HCT116 (cell line): Measurements from ENCODE around the gene PLK5. TPM values are rescaled to one million over a fixed set of nuclear protein-coding genes. Genes with fewer than 3 reads are reported as not detected.
A peak's percentile ranks its signal among the peaks of the same experiment; 100 is the strongest.

Experiments used
- ATAC-seq: fragments of 200-7000 bp; cut with Tn5 transposase; 2 replicates; pipeline ENCODE4 v1.9.1; 2020; ENCODE audit warnings: mild to moderate bottlenecking, moderate library complexity
- Bru-seq: library from RNA; stranded (reverse); fragments of 400-500 nt; gene quantifications from one replicate; lab custom pipeline; 2021; lab: Mats Ljungman, UMichigan
- BruChase-seq, 2 experiments: library from RNA; stranded (reverse); fragments of 400-500 nt; gene quantifications; one replicate each; lab custom pipeline; 2021; lab: Mats Ljungman, UMichigan
- BruUV-seq: library from RNA; stranded (reverse); fragments of 400-500 nt; replicated peaks from 2 replicates; lab custom pipeline; 2021; lab: Mats Ljungman, UMichigan
- CTCF ChIA-PET: fragments of 300-600 bp; sonication (Branson Sonifier 250); formaldehyde crosslinking; loops from one replicate; lab custom pipeline; 2021; ENCODE audit warnings: antibody characterized with exemption; lab: Charles Lee
- POLR2A ChIA-PET: fragments of 300-600, 350-600 bp; sonication (Branson Sonifier 250); formaldehyde crosslinking; loops from one replicate; lab custom pipeline; 2021; ENCODE audit warnings: antibody characterized with exemption; lab: Charles Lee
- RAD21 ChIA-PET, 2 experiments: fragments of 300-600 bp; sonication (Branson Sonifier 250); formaldehyde crosslinking; loops; one replicate each; lab custom pipeline; 2023; ENCODE audit warnings: low total read pairs in 2 of 2; ENCODE audit not compliant: uncharacterized antibody in 2 of 2, unreplicated experiment in 2 of 2, low non-redundant PET in 1 of 2; lab: Charles Lee
- DNase-seq: peaks from one replicate; pipeline ENCODE4 v3.0.0-alpha.2; 2010; ENCODE audit warnings: low read depth, low spot score
- H2AFZ ChIP-seq: fragments of 200-600 bp; shearing (Covaris generic), sonication (generic); 2 replicates; pipeline ENCODE4 v1.6.1; 2017; ENCODE audit warnings: low read depth, mixed run types, mixed read lengths, antibody characterized with exemption, low read length; ENCODE audit not compliant: poor library complexity, severe bottlenecking
- H3K27ac ChIP-seq: 2 replicates; pipeline ENCODE4 v1.5.1; 2012; ENCODE audit warnings: low read depth, low read length
- H3K27me3 ChIP-seq: fragments of 200-600 bp; sonication (generic); 2 replicates; pipeline ENCODE4 v1.6.1; 2016; ENCODE audit warnings: mixed run types, low read length, mixed read lengths; ENCODE audit not compliant: insufficient read depth
- H3K36me3 ChIP-seq, 2 experiments: fragments of 200-500 bp in 1 of 2; fragments of 200-600 bp in 1 of 2; sonication (Bioruptor generic) in 1 of 2; sonication (generic) in 1 of 2; 2 replicates each; pipeline versions ENCODE4 v1.5.1 to v1.6.1; 2014 to 2016; ENCODE audit warnings: low read length in 2 of 2, inconsistent platforms in 1 of 2, mixed read lengths in 1 of 2, mixed run types in 1 of 2; ENCODE audit not compliant: insufficient read depth in 2 of 2, control insufficient read depth in 1 of 2
- H3K4me1 ChIP-seq, 2 experiments: fragments of 200-600 bp in 1 of 2; sonication (generic) in 1 of 2; 2 replicates each; pipeline versions ENCODE4 v1.5.1 to v1.6.1; 2012 to 2017; ENCODE audit warnings: low read length in 2 of 2, inconsistent platforms in 1 of 2, mild to moderate bottlenecking in 1 of 2, mixed read lengths in 1 of 2, mixed run types in 1 of 2, moderate library complexity in 1 of 2; ENCODE audit not compliant: insufficient read depth in 2 of 2, control insufficient read depth in 1 of 2
- H3K4me2 ChIP-seq: fragments of 200-600 bp; sonication (generic); 2 replicates; pipeline ENCODE4 v1.6.1; 2017; ENCODE audit warnings: mixed run types, low read length, mixed read lengths
- H3K4me3 ChIP-seq, 2 experiments: fragments of 200-600 bp in 1 of 2; sonication (generic) in 1 of 2; replicated peaks in 1 of 2; 2 replicates each; pipeline ENCODE4 v1.5.1; 2011 to 2016; ENCODE audit warnings: low read length in 2 of 2, control low read depth in 1 of 2, low read depth in 1 of 2, mild to moderate bottlenecking in 1 of 2, mixed read lengths in 1 of 2, mixed run types in 1 of 2
- H3K79me2 ChIP-seq: fragments of 200-600 bp; sonication (generic); 2 replicates; pipeline ENCODE4 v1.6.1; 2017; ENCODE audit warnings: mild to moderate bottlenecking, mixed run types, low read length, moderate library complexity, mixed read lengths; ENCODE audit not compliant: insufficient read depth
- H3K9ac ChIP-seq: fragments of 200-600 bp; sonication (generic); 2 replicates; pipeline ENCODE4 v1.6.1; 2016; ENCODE audit warnings: low read length, mixed read lengths
- H3K9me2 ChIP-seq: fragments of 200-600 bp; sonication (generic), shearing (Covaris generic); 2 replicates; pipeline ENCODE4 v1.6.1; 2017; ENCODE audit warnings: mixed run types, mild to moderate bottlenecking, moderate library complexity; ENCODE audit not compliant: insufficient read depth
- H3K9me3 ChIP-seq, 2 experiments: fragments of 200-500 bp in 1 of 2; fragments of 200-600 bp in 1 of 2; sonication (Bioruptor generic) in 1 of 2; sonication (generic) in 1 of 2; 2 replicates each; pipeline ENCODE4 v1.6.1; 2014 to 2017; ENCODE audit warnings: low read length in 2 of 2, mixed read lengths in 2 of 2, inconsistent platforms in 1 of 2, low read depth in 1 of 2, mild to moderate bottlenecking in 1 of 2, mixed run types in 1 of 2, moderate library complexity in 1 of 2; ENCODE audit not compliant: control insufficient read depth in 1 of 2, insufficient read depth in 1 of 2
- H4K20me1 ChIP-seq: fragments of 200-600 bp; sonication (generic), shearing (Covaris generic); 2 replicates; pipeline ENCODE4 v1.6.1; 2017; ENCODE audit warnings: mixed run types, mild to moderate bottlenecking, moderate library complexity; ENCODE audit not compliant: insufficient read depth
- CBX3 ChIP-seq: IDR thresholded peaks from 2 replicates; pipeline ENCODE4 v1.6.1; 2012; ENCODE audit warnings: low read depth
- POLR2A ChIP-seq: IDR thresholded peaks from 2 replicates; pipeline ENCODE4 v1.7.0; 2011; ENCODE audit warnings: borderline replicate concordance; ENCODE audit not compliant: insufficient read depth, insufficient read length; ENCODE audit errors: extremely low read depth
- POLR2AphosphoS5 ChIP-seq: IDR thresholded peaks from 2 replicates; pipeline ENCODE4 v1.6.1; 2011; ENCODE audit warnings: mild to moderate bottlenecking, low read depth, low read length, moderate library complexity
- intact Hi-C: fragments of 100-400 bp; cut with micrococcal nuclease; formaldehyde crosslinking; loops from 2 replicates; pipeline ENCODE4 v1.10.0; 2022
- long read RNA-seq: library from polyadenylated mRNA; unstranded; transcript quantifications from one replicate; pipeline ENCODE4 v2.0.0, GENCODE V29; 2021; ENCODE audit not compliant: unreplicated experiment
- polyA plus RNA-seq: library from polyadenylated mRNA; unstranded; fragments of >200 nt; gene quantifications from 2 replicates; pipeline ENCODE4 v1.2.1, GENCODE V29; 2012; ENCODE audit warnings: missing spikeins
- total RNA-seq: library from RNA; stranded (reverse); gene quantifications from one replicate; pipeline ENCODE4 v1.2.1, GENCODE V29; 2021; ENCODE audit not compliant: unreplicated experiment
- TF ChIP-seq, protein P1 (sequence below): IDR thresholded peaks from 2 replicates; pipeline ENCODE4 v1.6.1; 2012
- TF ChIP-seq, protein P2 (sequence below), 3 experiments: fragments of 200-600 bp in 1 of 3; sonication (generic) in 1 of 3; IDR thresholded peaks in 2 of 3; conservative IDR thresholded peaks in 1 of 3; 2 replicates each; pipeline ENCODE4 v1.5.1; 2012 to 2017; ENCODE audit warnings: low read depth in 2 of 3, low read length in 2 of 3, antibody characterized with exemption in 1 of 3, borderline replicate concordance in 1 of 3, control low read depth in 1 of 3, mild to moderate bottlenecking in 1 of 3, mixed read lengths in 1 of 3, mixed run types in 1 of 3, moderate library complexity in 1 of 3; ENCODE audit not compliant: insufficient read depth in 1 of 3

Gene PLK5, protein sequence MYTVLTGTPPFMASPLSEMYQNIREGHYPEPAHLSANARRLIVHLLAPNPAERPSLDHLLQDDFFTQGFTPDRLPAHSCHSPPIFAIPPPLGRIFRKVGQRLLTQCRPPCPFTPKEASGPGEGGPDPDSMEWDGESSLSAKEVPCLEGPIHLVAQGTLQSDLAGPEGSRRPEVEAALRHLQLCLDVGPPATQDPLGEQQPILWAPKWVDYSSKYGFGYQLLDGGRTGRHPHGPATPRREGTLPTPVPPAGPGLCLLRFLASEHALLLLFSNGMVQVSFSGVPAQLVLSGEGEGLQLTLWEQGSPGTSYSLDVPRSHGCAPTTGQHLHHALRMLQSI
- total RNA-seq (not detected), Bru-seq, nascent RNA (percentile 6 among the genes with signal in this experiment), BruChase-seq, experiment 1, labeled RNA remaining after a 6-hour chase (percentile 10 among the genes with signal in this experiment), BruChase-seq, experiment 2, labeled RNA remaining after a 2-hour chase (percentile 10 among the genes with signal in this experiment)
- polyA plus RNA-seq = 0.04 TPM in 1 of 2 replicates, not detected in the other
- long read RNA-seq, partial matches to known transcripts = 0 of 1 reads
- long read RNA-seq, other reads (novel, unspliced or antisense) = 1 of 1 reads

DNA sequence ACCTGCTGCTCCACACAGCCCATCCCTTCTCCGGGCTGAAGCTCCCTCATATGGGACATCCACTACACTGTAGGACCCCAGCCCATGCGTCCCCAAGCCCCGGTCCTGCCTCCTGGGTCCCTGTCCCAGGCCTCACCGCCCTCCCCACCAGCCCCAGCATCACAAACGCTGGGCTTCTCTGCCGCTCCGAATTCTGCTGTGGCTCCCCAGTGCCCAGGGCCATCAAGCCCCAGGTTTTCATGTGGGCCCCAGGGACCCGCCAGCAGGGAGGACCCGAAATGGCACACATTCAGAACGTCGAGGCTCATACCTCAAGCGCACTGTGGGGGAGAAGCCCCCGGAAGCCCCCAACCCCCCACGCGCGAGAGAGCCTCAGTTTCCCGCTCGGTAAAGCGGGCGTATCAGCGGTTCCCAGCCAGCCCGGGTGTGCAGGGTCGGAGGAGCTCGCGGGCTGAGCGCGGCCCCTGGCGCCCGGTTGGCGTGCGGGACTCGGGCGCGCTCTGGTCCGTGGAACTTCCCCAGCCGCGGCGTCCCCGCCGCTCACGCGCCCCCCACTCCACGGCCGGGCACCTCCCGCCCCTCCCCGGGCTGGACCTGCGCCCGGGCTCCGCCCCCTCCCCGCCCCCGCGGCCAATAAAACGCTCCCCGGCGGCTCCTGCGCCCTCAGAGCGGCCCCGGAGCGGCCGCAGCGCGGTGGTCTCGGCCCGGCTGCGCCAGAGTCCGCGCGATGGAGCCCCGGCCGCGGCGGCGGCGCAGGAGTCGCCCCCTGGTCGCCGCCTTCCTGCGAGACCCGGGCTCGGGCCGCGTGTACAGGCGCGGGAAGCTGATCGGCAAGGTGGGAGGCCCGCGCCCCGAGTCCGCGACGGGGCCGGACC, at the start of gene PLK5:
PLK5 (plus strand) TSS at position 666 of the 875 bp plus-strand sequence. CDS start 2,920 bp downstream, outside the sequence.
- Histone ChIP-seq H2AFZ (no peak within 1 kb of the TSS), H3K9ac (no peak within 1 kb of the TSS), H3K36me3 (no peaks in the 10 kb centered on the region), H4K20me1 (no peaks in the 10 kb centered on the region), H3K27ac (no peak within 1 kb of the TSS), H3K79me2 (no peaks in the 10 kb centered on the region), H3K9me3 (no peaks in the 10 kb centered on the region), H3K4me2 (no peak within 1 kb of the TSS), H3K4me1 (no peaks in the 10 kb centered on the region), H3K4me3 (no peak within 1 kb of the TSS), H3K27me3 (no peaks in the 10 kb centered on the region), H3K9me2 (no peaks in the 10 kb centered on the region)
- CTCF ChIA-PET = no interaction called here
- BruUV-seq = no TSS peak
- intact Hi-C loops = no loop called here
- RAD21 ChIA-PET = no interaction called here
- POLR2A ChIA-PET = no interaction called here
- ATAC-seq (no peak), DNase-seq (no peak)
- TF ChIP-seq POLR2A (no peak), CBX3 (no peak)
- TF ChIP-seq, protein P1, sequence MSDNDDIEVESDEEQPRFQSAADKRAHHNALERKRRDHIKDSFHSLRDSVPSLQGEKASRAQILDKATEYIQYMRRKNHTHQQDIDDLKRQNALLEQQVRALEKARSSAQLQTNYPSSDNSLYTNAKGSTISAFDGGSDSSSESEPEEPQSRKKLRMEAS = no peak

DNA sequence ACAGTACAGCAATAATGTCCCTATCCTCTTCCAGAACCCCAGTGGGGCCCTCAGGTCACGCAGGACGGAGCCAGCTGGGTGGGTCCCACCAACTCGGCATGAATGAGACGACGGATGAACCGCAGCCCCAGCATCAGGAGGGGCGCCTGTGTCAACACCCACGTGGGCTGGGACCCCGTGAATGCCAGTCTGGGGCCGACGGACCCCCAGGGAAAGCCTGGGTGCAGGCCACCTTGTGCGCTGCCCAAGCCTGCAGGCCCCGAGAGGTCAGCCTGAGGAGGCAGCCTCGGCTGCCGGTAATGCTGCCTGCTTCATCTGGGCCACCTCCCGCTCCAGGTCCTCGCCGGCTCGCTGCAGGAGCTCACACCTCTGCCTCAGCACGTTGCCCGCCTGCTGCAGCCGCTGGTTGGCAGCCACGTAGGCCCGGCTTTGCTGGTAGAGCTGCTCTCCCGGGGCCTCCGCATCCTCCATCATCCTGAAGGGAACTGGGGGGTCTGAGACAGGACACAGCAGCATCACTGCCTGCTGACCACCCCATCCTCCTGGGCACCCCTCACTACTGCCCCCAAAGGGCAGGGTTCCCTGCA, 49.0 kb upstream of the PLK5 start:
- peaks cover 3 to 5% of the 10 kb centered on the region in 2 experiments; a peak in 2 of 4 replicates for H3K36me3 ChIP-seq
- ATAC-seq = no peak
- H3K4me2 ChIP-seq = no peak overlapping the region
- H3K9me2 ChIP-seq = no peaks in the 10 kb centered on the region
- intact Hi-C loops = no loop called here
- no peaks in the 10 kb centered on the region for H3K27me3 ChIP-seq
- ChIA-PET CTCF (no interaction called here), RAD21 (no interaction called here), POLR2A (interaction anchor here (1.4 to 1.7 kb wide), 2 partner anchors 19 to 20 kb away, joined by 4 to 5 read pairs; no protein-coding TSS in a partner anchor)
- no peaks in the 10 kb centered on the region for H3K9me3 ChIP-seq
- H3K79me2 ChIP-seq = peaks cover 34% of the 10 kb centered on the region
- H3K4me3 ChIP-seq = no peak overlapping the region
- TF ChIP-seq, protein P2, sequence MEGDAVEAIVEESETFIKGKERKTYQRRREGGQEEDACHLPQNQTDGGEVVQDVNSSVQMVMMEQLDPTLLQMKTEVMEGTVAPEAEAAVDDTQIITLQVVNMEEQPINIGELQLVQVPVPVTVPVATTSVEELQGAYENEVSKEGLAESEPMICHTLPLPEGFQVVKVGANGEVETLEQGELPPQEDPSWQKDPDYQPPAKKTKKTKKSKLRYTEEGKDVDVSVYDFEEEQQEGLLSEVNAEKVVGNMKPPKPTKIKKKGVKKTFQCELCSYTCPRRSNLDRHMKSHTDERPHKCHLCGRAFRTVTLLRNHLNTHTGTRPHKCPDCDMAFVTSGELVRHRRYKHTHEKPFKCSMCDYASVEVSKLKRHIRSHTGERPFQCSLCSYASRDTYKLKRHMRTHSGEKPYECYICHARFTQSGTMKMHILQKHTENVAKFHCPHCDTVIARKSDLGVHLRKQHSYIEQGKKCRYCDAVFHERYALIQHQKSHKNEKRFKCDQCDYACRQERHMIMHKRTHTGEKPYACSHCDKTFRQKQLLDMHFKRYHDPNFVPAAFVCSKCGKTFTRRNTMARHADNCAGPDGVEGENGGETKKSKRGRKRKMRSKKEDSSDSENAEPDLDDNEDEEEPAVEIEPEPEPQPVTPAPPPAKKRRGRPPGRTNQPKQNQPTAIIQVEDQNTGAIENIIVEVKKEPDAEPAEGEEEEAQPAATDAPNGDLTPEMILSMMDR (IDR thresholded peaks at IDR 0.05 in 2 of 3, conservative IDR thresholded peaks at IDR 0.05 in 1 of 3; ENCODE audit: borderline replicate concordance in 1 of 3, insufficient read depth in 1 of 3, low read depth in 2 of 3, low read length in 2 of 3) = no peak
- TF ChIP-seq POLR2AphosphoS5 (0 out of 2 replicates have a peak, but pooled peaks have one; percentile 4), POLR2A (no peak)
- no peak for DNase-seq
- no peaks in the 10 kb centered on the region for H4K20me1 ChIP-seq
- H3K4me1 ChIP-seq = peaks cover 22 to 44% of the 10 kb centered on the region in 2 experiments
- no peak overlapping the region for H2AFZ ChIP-seq
- H3K27ac ChIP-seq = no peak overlapping the region; the same call in 1 of the 2 replicates
- BruUV-seq = no TSS peak
- H3K9ac ChIP-seq = no peak overlapping the region
